ENCODE results near the gene WTIP.
"Not testable (repeated sequence)": the region's sequence is repeated elsewhere in the genome, so short reads cannot be mapped to it uniquely, and the experiment has no call there.

The WTIP gene

DNA sequence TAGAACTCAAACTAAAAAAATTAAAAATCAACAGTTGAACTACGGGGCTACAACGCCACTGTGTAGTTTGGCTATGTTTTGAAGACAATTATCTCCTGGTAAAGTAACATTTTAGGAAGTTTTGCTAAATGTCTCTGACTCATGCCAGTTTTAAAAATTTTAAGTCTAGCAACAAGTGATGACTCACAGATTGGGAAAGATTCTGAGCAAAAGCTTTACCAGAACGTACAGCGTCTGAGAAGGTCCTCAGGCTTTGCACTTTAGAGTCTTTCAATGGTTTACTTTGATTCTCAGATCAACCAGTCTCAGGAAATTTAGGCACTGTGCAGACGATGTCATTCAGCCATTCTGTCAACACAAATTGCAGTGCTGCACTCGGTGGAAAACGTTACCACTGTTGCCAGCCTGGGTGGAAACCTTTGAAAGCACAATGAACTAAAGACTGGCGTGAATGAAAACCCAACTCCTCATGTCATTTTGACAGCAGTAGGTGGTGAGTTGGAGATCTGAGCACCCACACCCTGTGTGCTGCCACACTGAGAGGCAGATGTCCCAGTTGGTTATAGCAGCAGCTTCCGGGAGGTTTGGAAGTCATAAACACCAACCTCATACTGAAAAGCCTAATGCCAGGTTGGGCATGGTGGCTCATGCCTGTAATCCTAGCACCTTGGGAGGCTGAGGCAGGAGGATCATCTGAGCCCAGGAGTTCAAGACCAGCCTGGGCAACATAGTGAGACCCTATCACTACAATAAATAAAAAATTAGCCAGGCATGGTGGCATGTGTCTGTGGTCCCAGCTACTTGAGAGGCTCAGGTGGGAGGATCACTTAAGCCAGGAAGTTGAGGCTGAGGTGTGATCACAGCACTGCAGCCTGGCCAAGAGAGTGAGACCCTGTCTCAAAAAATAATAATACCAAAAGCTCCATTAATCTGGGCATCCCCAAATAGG, 6.3 kb upstream of the WTIP start:
- Histone ChIP-seq H3K4me1 (ENCODE audit: control insufficient read depth in 1 of 2, insufficient read depth in 1 of 2, low read depth in 1 of 2, low read length in 1 of 2) (no peaks in the 10 kb centered on the region), H3K27me3 (peaks cover 30% of the 10 kb centered on the region), H3K36me3 (peaks cover 28% of the 10 kb centered on the region), H3K4me3 (ENCODE audit: low read depth in 1 of 2, low read length in 1 of 2) (no peak overlapping the region), H3K27ac (no peak overlapping the region), H3K9me3 (no peaks in the 10 kb centered on the region)
- TF ChIP-seq, protein P1, sequence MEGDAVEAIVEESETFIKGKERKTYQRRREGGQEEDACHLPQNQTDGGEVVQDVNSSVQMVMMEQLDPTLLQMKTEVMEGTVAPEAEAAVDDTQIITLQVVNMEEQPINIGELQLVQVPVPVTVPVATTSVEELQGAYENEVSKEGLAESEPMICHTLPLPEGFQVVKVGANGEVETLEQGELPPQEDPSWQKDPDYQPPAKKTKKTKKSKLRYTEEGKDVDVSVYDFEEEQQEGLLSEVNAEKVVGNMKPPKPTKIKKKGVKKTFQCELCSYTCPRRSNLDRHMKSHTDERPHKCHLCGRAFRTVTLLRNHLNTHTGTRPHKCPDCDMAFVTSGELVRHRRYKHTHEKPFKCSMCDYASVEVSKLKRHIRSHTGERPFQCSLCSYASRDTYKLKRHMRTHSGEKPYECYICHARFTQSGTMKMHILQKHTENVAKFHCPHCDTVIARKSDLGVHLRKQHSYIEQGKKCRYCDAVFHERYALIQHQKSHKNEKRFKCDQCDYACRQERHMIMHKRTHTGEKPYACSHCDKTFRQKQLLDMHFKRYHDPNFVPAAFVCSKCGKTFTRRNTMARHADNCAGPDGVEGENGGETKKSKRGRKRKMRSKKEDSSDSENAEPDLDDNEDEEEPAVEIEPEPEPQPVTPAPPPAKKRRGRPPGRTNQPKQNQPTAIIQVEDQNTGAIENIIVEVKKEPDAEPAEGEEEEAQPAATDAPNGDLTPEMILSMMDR (IDR thresholded peaks at IDR 0.05) = no peak

DNA sequence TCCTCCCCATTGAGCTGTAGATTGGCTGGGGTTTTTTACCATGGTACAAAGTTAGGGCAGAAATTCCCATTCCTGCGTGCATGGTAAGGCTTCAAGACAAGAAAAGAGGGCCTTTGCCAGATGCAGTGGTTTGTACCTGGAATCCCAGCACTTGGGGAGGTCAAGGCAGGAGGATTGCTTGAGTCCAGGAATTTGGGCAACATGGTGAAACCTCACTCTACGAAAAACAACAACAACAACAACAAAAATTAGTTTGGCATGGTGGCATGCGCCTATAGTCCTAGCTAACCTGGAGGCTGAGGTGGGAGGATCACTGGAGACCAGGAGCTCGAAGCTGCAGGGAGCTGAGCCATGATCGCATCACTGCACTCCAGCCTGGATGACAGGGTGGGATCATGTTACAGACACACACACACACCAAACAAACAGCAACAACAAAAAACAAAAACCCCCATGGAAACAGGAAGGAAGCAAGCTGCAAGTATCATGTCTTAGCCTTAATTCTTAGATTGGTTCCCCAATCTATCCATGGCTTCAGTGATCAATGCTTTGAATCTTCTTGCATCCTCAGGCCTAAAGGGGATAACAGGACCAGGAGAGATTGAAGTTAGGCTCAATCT, 5.5 kb upstream of the WTIP start:
- Histone ChIP-seq H3K4me1 (ENCODE audit: control insufficient read depth in 1 of 2, insufficient read depth in 1 of 2, low read depth in 1 of 2, low read length in 1 of 2) (no peaks in the 10 kb centered on the region), H3K36me3 (peaks cover 20% of the 10 kb centered on the region)

DNA sequence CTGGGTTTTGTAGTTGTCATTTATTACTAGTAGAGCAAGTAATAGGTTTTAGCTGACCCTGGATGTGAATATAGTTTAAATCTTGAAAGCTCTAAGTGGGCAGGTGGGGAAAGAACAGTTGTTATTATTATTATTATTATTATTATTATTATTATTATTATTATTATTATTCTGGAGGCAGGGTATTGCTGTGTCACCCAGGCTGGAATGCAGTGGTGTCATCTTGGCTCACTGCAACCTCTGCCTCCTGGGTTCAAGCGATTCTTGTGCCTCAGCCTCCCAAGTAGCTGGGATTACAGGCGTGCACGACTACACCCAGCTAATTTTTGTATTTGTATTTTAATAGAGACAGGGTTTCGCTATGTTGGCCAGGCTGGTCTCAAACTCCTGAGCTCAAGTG, 3.1 kb upstream of the WTIP start:
- H3K27me3 ChIP-seq = peaks cover 61% of the 10 kb centered on the region
- H3K27ac ChIP-seq; H3K9me3 ChIP-seq; H3K36me3 ChIP-seq; H3K4me3 ChIP-seq (ENCODE audit: low read depth in 1 of 2, low read length in 1 of 2); H3K4me1 ChIP-seq (ENCODE audit: control insufficient read depth in 1 of 2, insufficient read depth in 1 of 2, low read depth in 1 of 2, low read length in 1 of 2): not testable (repeated sequence)

More for the DNA sequence above, 5.5 kb upstream of the WTIP start:
- Histone ChIP-seq H3K27ac (no peak overlapping the region), H3K27me3 (peaks cover 38% of the 10 kb centered on the region), H3K4me3 (ENCODE audit: low read depth in 1 of 2, low read length in 1 of 2) (no peak overlapping the region), H3K9me3 (no peaks in the 10 kb centered on the region)
- TF ChIP-seq, protein P1 (IDR thresholded peaks at IDR 0.05) = no peak

DNA sequence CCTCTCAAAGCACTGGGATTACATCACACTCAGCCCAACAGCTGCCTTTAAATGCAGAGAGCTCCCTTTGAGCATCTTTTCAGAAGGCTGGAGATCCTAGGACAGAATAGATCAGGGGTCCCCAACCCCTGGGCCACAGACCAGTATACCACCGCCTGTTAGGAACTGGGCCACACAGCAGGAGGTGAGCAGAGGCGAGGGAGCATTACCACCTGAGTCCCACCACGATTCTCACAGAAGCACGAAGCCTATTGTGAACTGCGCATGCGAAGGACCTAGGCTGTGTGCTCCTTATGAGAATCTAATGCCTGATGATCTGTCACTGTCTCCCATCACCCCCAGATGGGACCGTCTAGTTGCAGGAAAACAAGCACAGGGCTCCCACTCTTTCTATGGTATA, 2.2 kb upstream of the WTIP start:
- H3K27ac ChIP-seq = no peak overlapping the region
- no peaks in the 10 kb centered on the region for H3K4me1 ChIP-seq (ENCODE audit: control insufficient read depth in 1 of 2, insufficient read depth in 1 of 2, low read depth in 1 of 2, low read length in 1 of 2)
- peaks cover 70% of the 10 kb centered on the region for H3K27me3 ChIP-seq
- H3K4me3 ChIP-seq (ENCODE audit: low read depth in 1 of 2, low read length in 1 of 2) = no peak overlapping the region
- no peaks in the 10 kb centered on the region for H3K36me3 ChIP-seq
- TF ChIP-seq, protein P1 (IDR thresholded peaks at IDR 0.05) = no peak
- no peaks in the 10 kb centered on the region for H3K9me3 ChIP-seq

DNA sequence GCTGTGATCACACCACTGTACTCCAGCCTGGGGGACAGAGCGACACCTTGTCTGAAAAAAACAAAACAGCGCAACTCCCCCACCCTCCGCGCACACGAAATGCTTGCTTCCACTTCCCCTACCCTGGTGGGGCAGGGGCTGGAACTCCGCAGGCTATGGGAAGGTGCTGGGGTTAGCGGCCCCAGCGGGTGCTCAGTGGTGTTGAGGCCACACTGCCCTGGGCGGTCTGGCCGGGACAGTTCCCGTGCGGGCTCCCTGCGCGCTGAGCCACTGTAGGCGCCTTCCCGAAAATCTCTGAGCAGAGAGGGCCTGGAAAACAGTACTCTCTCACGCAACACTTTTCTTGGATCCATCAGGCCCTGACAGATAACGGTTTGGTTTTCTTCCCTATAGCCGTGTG, 1.1 kb upstream of the WTIP start:
- Histone ChIP-seq H3K4me3 (ENCODE audit: low read depth in 1 of 2, low read length in 1 of 2) (no peak overlapping the region), H3K27ac (no peak overlapping the region), H3K36me3 (no peaks in the 10 kb centered on the region), H3K4me1 (ENCODE audit: control insufficient read depth in 1 of 2, insufficient read depth in 1 of 2, low read depth in 1 of 2, low read length in 1 of 2) (no peaks in the 10 kb centered on the region), H3K9me3 (no peaks in the 10 kb centered on the region), H3K27me3 (peaks cover 81% of the 10 kb centered on the region)
- TF ChIP-seq, protein P1 (IDR thresholded peaks at IDR 0.05) = no peak

DNA sequence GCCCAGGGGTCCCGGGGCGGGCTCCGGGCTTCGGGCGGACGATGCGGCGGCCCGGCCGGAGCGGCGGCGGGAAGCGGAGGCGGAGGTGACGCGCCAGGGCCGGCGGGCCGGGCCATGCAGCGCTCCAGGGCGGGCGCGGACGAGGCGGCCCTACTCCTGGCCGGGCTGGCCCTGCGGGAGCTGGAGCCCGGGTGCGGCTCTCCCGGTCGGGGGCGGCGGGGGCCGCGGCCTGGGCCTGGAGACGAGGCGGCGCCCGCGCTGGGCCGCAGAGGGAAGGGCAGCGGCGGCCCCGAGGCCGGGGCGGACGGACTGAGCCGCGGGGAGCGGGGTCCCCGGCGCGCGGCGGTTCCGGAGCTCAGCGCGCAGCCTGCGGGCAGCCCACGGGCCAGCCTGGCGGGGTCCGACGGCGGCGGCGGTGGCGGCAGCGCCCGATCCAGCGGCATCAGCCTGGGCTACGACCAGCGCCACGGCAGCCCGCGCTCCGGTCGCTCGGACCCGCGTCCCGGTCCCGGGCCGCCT, 362 bp downstream of the WTIP start:
- H3K27me3 ChIP-seq = peaks cover 91% of the 10 kb centered on the region

More for the DNA sequence above, 362 bp downstream of the WTIP start:
- no peak overlapping the region for H3K4me3 ChIP-seq (ENCODE audit: low read depth in 1 of 2, low read length in 1 of 2)
- no peaks in the 10 kb centered on the region for H3K36me3 ChIP-seq
- TF ChIP-seq, protein P1 (IDR thresholded peaks at IDR 0.05) = no peak
- no peaks in the 10 kb centered on the region for H3K4me1 ChIP-seq (ENCODE audit: control insufficient read depth in 1 of 2, insufficient read depth in 1 of 2, low read depth in 1 of 2, low read length in 1 of 2)
- H3K9me3 ChIP-seq = no peaks in the 10 kb centered on the region
- no peak overlapping the region for H3K27ac ChIP-seq

Measured in neutrophil (primary cell).